Measurements from ENCODE around the gene TDRD7.
"Not testable (repeated sequence)": the region's sequence is repeated elsewhere in the genome, so short reads cannot be mapped to it uniquely, and the experiment has no call there.

The TDRD7 gene

GRCh38 chr9:97478301-97478981, 66.5 kb downstream of the TDRD7 start:
- no peak for DNase-seq (ENCODE audit: low read depth in 2 of 2)

GRCh38 chr9:97479496-97480159, 67.7 kb downstream of the TDRD7 start:
- DNase-seq (ENCODE audit: low read depth in 2 of 2): no peak

- no peak for DNase-seq (ENCODE audit: low read depth in 2 of 2)
Measured at GRCh38 chr9:97480174-97480573, 68.3 kb downstream of the TDRD7 start.

GRCh38 chr9:97480749-97481148, 68.9 kb downstream of the TDRD7 start:
- no peak for DNase-seq (ENCODE audit: low read depth in 2 of 2)

- DNase-seq (ENCODE audit: low read depth in 2 of 2): no peak
Measured at GRCh38 chr9:97484134-97484533, 72.2 kb downstream of the TDRD7 start.

GRCh38 chr9:97487107-97487506, 75.2 kb downstream of the TDRD7 start:
- DNase-seq (ENCODE audit: low read depth in 2 of 2): no peak

- DNase-seq (ENCODE audit: low read depth in 2 of 2): no peak
Measured at GRCh38 chr9:97487861-97488260, 76.0 kb downstream of the TDRD7 start.

GRCh38 chr9:97491216-97491999, 79.5 kb downstream of the TDRD7 start:
- no peak for DNase-seq (ENCODE audit: low read depth in 2 of 2)

- not testable (repeated sequence) for DNase-seq (ENCODE audit: low read depth in 2 of 2)
Measured at GRCh38 chr9:97497558-97498375, 85.9 kb downstream of the TDRD7 start.

GRCh38 chr9:97498846-97499245, 87.0 kb downstream of the TDRD7 start:
- DNase-seq (ENCODE audit: low read depth in 2 of 2): not testable (repeated sequence)

- no peak for DNase-seq (ENCODE audit: low read depth in 2 of 2)
Measured at GRCh38 chr9:97500263-97500662, 88.4 kb downstream of the TDRD7 start.

- no peak for DNase-seq (ENCODE audit: low read depth in 2 of 2)
Measured at GRCh38 chr9:97500765-97501176, 88.9 kb downstream of the TDRD7 start.

GRCh38 chr9:97501177-97501971, 89.5 kb downstream of the TDRD7 start, which contains the start of gene TMOD1:
TMOD1 (plus strand) TSS chr9:97501666; CDS start chr9:97524189, 22,523 bp downstream.
- DNase-seq (ENCODE audit: low read depth in 2 of 2): peak in 1 of 2 donors; percentile 8

- no peak for DNase-seq (ENCODE audit: low read depth in 2 of 2)
Measured at GRCh38 chr9:97501972-97502221, 90.0 kb downstream of the TDRD7 start.

GRCh38 chr9:97502222-97502983, 90.5 kb downstream of the TDRD7 start:
- no peak for DNase-seq (ENCODE audit: low read depth in 2 of 2)

GRCh38 chr9:97502984-97503861, 91.3 kb downstream of the TDRD7 start:
- no peak for DNase-seq (ENCODE audit: low read depth in 2 of 2)

GRCh38 chr9:97503862-97504210, 91.9 kb downstream of the TDRD7 start:
- no peak for DNase-seq (ENCODE audit: low read depth in 2 of 2)

GRCh38 chr9:97504381-97505216, 92.7 kb downstream of the TDRD7 start:
- no peak for DNase-seq (ENCODE audit: low read depth in 2 of 2)

GRCh38 chr9:97505845-97506244, 93.9 kb downstream of the TDRD7 start:
- no peak for DNase-seq (ENCODE audit: low read depth in 2 of 2)
